Measurements from ENCODE around the gene BTBD3. TPM values are rescaled to one million over a fixed set of nuclear protein-coding genes. Genes with fewer than 3 reads are reported as not detected.

The BTBD3 gene
- total RNA-seq (2021; fragmentation: NEBNext Ultra II Directional; extraction: Animal tissue kit (Norgen Biotek cat#: 25700)) = 10 to 100 TPM; 26.1 to 32.2 (median 29.5) TPM
- long read RNA-seq, full-length matches to known transcripts = 10 of 17 reads
- long read RNA-seq, partial matches to known transcripts = 0 of 17 reads
- long read RNA-seq, other reads (novel, unspliced or antisense) = 7 of 17 reads

- H3K4me1 Mint-ChIP-seq (ENCODE audit: low read depth) = peaks cover 39% of the 10 kb centered on the region
- H3K4me3 Mint-ChIP-seq = peak within 1 kb of the TSS; percentile 86
- peak within 1 kb of the TSS; percentile 44 for H3K27ac Mint-ChIP-seq
- H3K36me3 Mint-ChIP-seq (ENCODE audit: low read depth) = 0 out of 2 replicates have a peak, but pooled peaks cover 2% of the 10 kb centered on the region
- peak; percentile 60 for DNase-seq
- no peaks in the 10 kb centered on the region for H3K27me3 Mint-ChIP-seq (ENCODE audit: insufficient read depth)
- peak; percentile 30; the same call in 1 of the 2 replicates for TF ChIP-seq CTCF (IDR thresholded peaks at IDR 0.05)
- no peaks in the 10 kb centered on the region for H3K9me3 Mint-ChIP-seq
These were observed at the start of gene BTBD3 for GRCh38 chr20:11917663-11918062. BTBD3 (plus strand) TSS chr20:11917893; CDS start chr20:11918276, 383 bp downstream.

GRCh38 chr20:11869641-11870040, 48.1 kb upstream of the BTBD3 start:
- Mint-ChIP-seq H3K36me3 (ENCODE audit: low read depth) (no peaks in the 10 kb centered on the region), H3K4me1 (ENCODE audit: low read depth) (peaks cover 9% of the 10 kb centered on the region), H3K9me3 (no peaks in the 10 kb centered on the region), H3K27me3 (ENCODE audit: insufficient read depth) (no peaks in the 10 kb centered on the region; the same call in none of the 2 replicates), H3K27ac (no peak overlapping the region), H3K4me3 (no peak overlapping the region)
- DNase-seq = no peak
- TF ChIP-seq CTCF (IDR thresholded peaks at IDR 0.05) = no peak

GRCh38 chr20:11870411-11870810, 47.3 kb upstream of the BTBD3 start:
- no peak overlapping the region for H3K27ac Mint-ChIP-seq
- TF ChIP-seq CTCF (IDR thresholded peaks at IDR 0.05) = no peak
- H3K27me3 Mint-ChIP-seq (ENCODE audit: insufficient read depth) = peaks cover 2% of the 10 kb centered on the region
- H3K9me3 Mint-ChIP-seq = no peaks in the 10 kb centered on the region
- H3K4me1 Mint-ChIP-seq (ENCODE audit: low read depth) = peaks cover 9% of the 10 kb centered on the region
- no peak for DNase-seq
- H3K36me3 Mint-ChIP-seq (ENCODE audit: low read depth) = no peaks in the 10 kb centered on the region
- H3K4me3 Mint-ChIP-seq = no peak overlapping the region

- TF ChIP-seq CTCF (IDR thresholded peaks at IDR 0.05) = no peak
- Mint-ChIP-seq H3K9me3 (no peaks in the 10 kb centered on the region), H3K4me1 (ENCODE audit: low read depth) (no peaks in the 10 kb centered on the region), H3K27me3 (ENCODE audit: insufficient read depth) (peaks cover 7% of the 10 kb centered on the region), H3K27ac (no peak overlapping the region), H3K4me3 (no peak overlapping the region), H3K36me3 (ENCODE audit: low read depth) (no peaks in the 10 kb centered on the region)
- DNase-seq = no peak
These were observed 41.1 kb upstream of the BTBD3 start for GRCh38 chr20:11876555-11876954.

GRCh38 chr20:11880680-11881079, 37.0 kb upstream of the BTBD3 start:
- no peak for DNase-seq
- Mint-ChIP-seq H3K27me3 (ENCODE audit: insufficient read depth) (peaks cover 9% of the 10 kb centered on the region), H3K4me1 (ENCODE audit: low read depth) (no peaks in the 10 kb centered on the region), H3K9me3 (no peaks in the 10 kb centered on the region), H3K27ac (no peak overlapping the region), H3K4me3 (no peak overlapping the region), H3K36me3 (ENCODE audit: low read depth) (no peaks in the 10 kb centered on the region)
- TF ChIP-seq CTCF (IDR thresholded peaks at IDR 0.05) = no peak
